Stimulated activated CD8-positive, alpha-beta memory T cell treated with anti-CD3 and anti-CD28 coated beads, Interleukin-7, amount 100 ng/mL, for 1 hour (primary cell): Measurements from ENCODE around the gene PXMP4.
A peak's percentile ranks its signal among the peaks of the same experiment; 100 is the strongest.
"Not testable (repeated sequence)": the region's sequence is repeated elsewhere in the genome, so short reads cannot be mapped to it uniquely, and the experiment has no call there.

ENCODE experiments used
- DNase-seq, 2 donors: peaks; one replicate each; pipeline ENCODE4 v3.0.0-alpha.2; 2020; ENCODE audit warnings: low read depth in 2 of 2

PXMP4 gene

GRCh38 chr20:33703498-33704137 lies 16.5 kb downstream of the PXMP4 start:
- no peak for DNase-seq

DNA sequence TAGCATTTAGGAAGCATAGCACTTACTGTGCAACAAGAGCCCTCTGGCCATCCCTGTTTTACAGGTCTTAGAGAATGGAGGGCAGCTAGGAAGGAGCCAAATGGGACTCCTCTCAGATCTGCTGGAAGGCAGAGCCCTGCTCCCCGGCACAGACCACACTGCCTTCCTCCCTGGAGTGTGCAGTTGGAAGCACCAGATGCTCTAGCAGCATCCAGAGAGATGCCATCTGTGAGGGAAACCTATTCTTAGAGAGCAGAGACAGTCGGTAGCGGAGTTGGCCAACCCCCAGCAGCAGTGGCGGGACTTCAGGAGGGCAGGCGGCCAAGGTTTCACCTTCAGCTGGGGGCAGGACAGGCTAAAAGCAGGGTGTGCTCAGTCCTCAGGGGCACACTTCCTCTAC lies 17.2 kb downstream of the PXMP4 start:
- no peak for DNase-seq

GRCh38 chr20:33701629-33702450 lies 18.3 kb downstream of the PXMP4 start:
- no peak for DNase-seq

DNA sequence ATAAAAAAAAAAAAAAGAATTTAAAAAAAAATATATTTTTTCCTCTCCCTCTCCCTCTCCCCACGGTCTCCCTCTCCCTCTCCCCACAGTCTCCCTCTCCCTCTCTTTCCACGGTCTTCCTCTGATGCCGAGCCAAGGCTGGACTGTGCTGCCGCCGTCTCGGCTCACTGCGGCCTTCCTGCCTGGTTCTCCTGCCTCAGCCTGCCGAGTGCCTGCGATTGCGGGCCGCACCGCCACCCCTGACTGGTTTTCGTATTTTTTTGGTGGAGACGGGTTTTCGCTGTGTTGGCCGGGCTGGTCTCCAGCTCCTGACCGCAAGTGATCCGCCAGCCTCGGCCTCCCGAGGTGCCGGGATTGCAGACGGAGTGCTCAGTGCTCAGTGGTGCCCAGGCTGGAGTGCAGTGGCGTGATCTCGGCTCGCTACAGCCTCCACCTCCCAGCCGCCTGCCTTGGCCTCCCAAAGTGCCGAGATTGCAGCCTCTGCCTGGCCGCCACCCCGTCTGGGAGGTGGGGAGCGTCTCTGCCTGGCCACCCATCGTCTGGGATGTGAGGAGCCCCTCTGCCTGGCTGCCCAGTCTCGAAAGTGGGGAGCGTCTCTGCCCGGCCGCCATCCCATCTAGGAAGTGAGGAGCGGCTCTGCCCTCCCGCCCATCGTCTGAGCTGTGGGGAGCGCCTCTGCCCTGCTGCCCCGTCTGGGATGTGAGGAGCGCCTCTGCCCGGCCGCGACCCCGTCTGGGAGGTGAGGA lies 19.2 kb downstream of the PXMP4 start:
- DNase-seq = not testable (repeated sequence)

- DNase-seq = not testable (repeated sequence)
These were observed 21.1 kb downstream of the PXMP4 start for GRCh38 chr20:33698966-33699365.

DNA sequence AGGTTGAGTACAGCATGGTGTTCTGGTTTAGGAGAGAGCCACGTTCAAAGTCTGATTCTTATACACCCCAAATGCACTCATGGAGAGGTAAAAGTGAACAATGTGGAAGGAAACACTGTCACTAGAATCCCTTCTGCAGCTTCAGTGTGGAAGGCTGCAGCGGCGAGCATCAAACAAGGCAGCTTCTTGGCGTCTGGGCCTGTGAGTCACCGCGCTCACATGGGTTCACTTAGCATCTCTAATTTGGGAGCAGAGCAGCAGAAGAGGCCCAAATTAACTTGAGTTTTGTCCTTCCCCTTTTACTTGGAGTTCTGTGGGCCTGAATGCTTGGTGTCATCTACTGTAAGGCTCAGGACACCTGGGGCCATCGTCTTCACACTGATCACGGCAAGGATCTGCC lies 23.0 kb downstream of the PXMP4 start:
- DNase-seq = no peak

DNA sequence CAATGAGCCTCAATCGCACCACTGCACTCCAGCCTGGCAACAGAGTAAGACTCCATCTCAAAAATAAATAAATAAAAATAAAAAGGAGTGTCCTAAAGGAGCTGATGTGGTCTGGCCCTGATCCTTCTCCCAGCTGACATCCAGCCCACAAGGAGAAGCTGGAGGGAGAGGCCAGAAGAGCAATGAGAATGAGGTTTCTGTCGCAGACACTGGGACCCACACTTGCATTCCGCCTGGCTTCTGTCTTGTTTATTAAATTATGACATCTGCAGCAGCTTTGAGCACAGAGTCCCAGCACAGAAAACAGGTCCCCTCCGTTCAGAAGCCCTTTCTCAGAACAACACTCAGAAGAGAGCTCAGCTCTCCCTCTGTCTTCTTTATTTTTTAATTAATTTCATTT lies 23.7 kb downstream of the PXMP4 start:
- no peak for DNase-seq

DNA sequence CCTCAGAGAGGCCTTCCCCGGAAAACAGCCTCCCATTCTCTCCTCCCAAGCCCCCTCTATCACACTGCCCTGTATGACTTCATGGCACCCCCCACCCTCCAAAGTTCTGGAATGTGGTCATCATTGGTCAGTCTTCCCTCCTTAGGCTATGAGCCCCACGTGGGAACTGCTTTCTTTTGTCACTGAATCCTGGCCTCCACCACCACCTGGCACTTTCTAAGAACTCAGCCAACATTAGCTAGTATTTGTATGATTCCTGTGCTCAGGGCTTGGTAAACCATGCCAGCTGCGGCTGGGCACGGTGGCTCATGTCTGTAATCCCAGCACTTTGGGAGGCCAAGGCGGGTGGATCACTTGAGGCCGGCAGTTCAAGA lies 25.5 kb downstream of the PXMP4 start:
- DNase-seq = no peak

DNA sequence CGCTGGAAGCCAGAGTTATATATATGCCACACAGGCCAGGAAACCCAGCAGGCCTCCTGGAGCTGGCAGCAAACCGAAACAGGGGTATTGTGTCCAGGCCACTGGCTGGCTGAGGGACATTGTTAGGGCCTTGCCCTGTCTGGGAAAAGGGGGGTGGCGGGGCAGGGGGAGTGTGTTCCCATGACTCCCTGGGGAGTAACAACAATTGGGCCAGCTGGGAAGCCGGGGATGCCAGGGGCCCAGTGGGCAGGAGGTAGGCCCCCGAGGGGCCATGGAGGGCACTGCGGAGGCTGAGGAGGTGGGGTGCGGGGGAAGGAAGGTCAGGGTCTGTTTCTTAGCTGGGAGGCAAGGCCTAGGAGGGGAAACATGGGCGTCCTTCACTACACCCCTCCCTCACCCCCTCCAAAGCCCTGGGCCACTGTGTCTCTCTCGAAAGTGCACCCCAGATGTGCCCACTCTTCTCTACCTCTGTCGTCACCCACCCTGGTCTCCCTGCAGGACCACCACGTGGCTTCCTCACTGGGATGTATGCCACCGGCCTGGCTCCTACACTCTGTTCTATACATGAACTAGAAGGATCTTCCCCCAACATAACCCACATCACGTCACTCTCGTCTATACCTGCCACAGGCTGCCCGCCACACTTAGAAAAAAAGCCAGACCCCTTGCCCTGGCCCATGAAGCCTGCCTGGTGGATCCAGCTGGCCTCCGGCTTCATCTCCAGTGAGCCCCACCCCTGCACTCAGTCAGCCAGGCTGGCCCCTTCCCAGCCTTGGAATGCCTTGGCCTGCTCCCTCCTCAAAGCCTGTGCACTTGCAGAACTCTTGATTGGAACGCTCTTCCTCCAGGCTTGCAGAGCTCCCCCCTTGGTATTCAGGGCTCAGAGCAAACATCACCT lies 26.1 kb downstream of the PXMP4 start:
- no peak for DNase-seq

GRCh38 chr20:33693289-33693688 lies 26.8 kb downstream of the PXMP4 start:
- no peak for DNase-seq

GRCh38 chr20:33689973-33690372 lies 30.1 kb downstream of the PXMP4 start:
- DNase-seq = peak in 1 of 2 donors; percentile 14

DNA sequence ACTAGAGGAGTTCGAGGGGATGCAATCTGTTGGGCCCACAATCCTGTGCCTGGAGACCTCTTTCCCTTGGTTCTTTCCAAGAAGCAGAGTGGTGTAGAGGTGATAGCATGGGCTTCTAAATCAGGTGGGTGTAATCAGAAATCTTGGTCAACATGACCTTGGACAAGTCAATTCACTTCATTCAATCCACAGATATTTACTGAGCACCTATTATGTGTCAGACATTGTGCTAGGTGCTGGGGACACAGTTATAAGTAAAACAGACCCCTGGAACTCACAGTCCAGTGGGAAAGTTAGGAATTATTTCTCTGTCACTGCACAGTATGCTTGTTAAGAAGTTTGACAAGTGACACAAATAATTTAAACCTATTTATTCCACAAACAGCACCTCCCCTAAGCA lies 30.6 kb downstream of the PXMP4 start:
- DNase-seq = no peak

DNA sequence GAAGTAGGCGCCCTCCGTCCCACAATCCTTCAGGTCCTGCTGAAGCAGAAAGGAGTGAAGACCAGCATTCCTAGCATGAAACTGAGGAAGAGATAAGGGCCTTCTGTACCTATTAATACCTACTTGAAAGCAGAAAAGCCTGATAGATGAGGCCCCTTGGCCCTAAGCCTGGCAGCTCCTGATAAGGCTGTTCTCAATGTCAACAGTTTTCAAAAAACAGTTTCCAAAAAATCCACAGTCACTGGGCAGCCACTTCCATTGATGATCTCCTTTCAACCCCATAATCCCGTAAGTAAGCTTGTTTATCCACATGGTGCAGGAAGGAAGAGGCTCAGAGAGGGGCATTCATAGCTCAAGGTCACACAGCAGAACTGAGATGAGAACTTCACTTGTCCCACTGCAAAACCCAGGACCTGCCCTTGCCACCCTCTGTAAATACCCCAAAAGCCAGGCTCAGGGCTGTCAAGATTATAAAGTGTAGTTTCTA lies 31.1 kb downstream of the PXMP4 start:
- DNase-seq = no peak

DNA sequence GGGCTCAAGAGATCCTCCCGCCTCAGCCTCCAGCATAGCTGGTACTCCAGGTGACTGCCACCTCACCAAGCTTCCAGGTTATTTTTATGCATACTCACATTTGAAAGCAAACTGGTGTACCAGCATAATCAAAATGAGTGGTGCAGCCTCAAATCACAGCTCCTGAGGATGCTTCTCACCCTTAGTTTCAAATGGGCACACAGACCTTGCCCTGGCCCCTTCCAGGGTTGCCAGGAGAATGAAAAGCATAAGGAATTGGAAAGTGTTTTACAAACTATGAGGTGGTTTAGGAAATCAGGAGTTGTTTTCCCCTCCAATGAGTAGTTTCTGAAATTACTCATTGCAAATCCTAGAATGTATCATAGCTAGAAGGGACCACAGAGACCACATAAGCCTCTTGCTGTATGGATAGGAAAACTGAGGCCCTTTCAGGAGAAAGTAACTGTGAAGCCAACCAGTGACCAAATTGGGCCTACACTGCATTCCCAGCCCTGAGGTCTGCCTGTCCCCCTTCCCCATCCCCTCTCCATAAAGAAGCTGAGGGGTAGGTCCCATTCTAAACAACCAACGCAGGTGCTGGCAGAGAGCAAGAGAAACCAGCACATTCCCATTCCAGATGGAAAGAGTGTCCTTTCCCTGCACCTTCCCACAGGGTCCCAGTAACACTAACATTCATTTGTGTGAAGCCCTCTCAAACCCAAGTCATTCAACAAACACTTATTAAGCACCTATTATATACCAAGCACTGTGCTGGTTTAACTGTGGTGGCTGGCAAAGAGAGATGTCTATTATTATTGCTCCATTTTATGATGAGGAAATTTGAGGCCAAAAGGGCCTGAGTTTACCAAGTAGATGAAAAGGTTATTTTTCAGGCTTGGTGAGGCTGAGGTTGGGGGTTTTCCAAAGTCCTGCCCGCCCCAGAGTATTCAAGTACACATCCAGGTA lies 31.8 kb downstream of the PXMP4 start:
- DNase-seq = no peak

DNA sequence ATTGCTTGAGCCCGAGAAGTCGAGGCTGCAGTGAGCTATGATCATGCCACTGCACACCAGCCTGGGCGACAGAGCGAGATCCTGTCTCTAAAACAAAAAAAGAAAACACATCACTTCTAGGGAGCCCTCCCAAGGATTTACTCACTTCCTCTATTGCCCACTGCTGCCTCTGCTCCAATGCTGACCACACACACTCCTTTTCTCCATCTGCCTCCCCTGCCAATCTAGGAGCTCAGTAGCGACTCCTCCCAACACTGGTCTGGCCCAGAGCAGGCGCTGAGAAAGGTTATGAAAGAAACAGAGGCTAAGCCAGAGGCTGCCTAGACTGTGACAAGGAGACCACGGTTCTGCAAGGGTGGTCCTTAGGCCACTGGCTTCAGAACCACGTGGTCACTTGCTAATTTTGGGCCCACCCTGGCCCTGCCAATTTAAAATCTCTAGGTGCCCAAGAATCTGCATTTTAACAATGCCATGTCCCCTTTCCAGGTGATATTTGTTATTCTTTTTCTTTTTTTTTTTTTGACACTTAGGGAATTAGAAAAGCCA lies 32.7 kb downstream of the PXMP4 start:
- DNase-seq = no peak

- no peak for DNase-seq
These were observed 33.1 kb downstream of the PXMP4 start for GRCh38 chr20:33686984-33687366.

- DNase-seq = peak; percentile 88 to 91
These were observed 33.8 kb downstream of the PXMP4 start, which contains the start of gene E2F1 for GRCh38 chr20:33686100-33686983. E2F1 (minus strand) TSS chr20:33686385; CDS start chr20:33686264, 121 bp downstream.

DNA sequence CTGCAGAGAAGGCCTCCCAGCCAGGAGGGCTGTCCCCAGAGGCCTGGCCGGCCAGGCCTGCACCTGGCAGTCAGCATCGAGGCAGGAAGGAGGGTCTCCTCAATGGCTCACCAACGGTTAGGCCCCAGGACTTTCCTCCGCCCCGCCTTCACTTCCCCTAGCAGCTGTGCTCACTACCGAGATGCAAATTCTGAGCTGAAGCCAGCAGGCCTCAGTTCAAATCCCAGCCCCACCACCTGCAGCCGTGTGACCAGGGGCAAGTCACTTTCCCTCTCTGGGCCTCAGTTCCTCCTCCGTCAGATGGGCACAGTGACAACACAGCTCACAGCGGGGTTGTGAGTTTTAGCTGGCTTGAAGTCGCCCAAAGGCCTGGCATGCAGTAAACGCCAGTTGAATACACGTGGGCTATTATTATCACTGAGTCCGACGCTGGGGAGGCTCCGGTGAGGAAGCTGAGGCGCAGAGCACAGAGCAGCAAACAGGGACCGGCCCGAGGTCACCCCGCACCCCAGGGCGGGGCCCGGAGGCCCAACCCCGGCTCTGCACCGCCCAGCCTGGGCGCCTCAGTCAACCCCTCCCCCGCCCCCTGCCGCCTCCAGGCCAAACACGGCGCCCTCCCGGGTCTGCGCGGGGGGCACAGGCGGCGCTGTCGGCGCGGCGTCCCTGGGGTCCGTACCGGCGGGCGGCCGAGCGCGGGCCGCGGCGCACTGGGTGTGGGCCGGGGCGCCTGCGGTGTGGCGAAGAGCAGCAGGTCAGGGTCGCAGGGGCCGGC lies 34.6 kb downstream of the PXMP4 start:
- DNase-seq = no peak
